Immature natural killer cell (primary cell): ENCODE data around the gene ANGEL2. TPM values are rescaled to one million over a fixed set of nuclear protein-coding genes. Genes with fewer than 3 reads are reported as not detected.

Source experiments
- DNase-seq, 3 donors: peaks; one replicate each; pipeline ENCODE4 v3.0.0; 2022; ENCODE audit warnings: mixed read lengths in 1 of 3
- H3K27ac Mint-ChIP-seq, 6 donors: one replicate each; pipeline ENCODE4 v1.8.0; 2020; ENCODE audit warnings: mixed read lengths in 6 of 6, mild to moderate bottlenecking in 5 of 6, inconsistent platforms in 4 of 6, moderate library complexity in 3 of 6
- H3K27me3 Mint-ChIP-seq, 3 donors: one replicate each; pipeline ENCODE4 v1.8.0; 2020 to 2021; ENCODE audit warnings: low read depth in 3 of 3, mild to moderate bottlenecking in 3 of 3, mixed read lengths in 3 of 3, moderate library complexity in 3 of 3, inconsistent platforms in 1 of 3
- H3K36me3 Mint-ChIP-seq, 3 donors: one replicate each; pipeline ENCODE4 v1.8.0; 2020; ENCODE audit warnings: mixed read lengths in 3 of 3, inconsistent platforms in 2 of 3, mild to moderate bottlenecking in 2 of 3
- H3K4me1 Mint-ChIP-seq, 2 donors: one replicate each; pipeline ENCODE4 v1.8.0; 2020; ENCODE audit warnings: inconsistent platforms in 2 of 2, mild to moderate bottlenecking in 2 of 2, mixed read lengths in 2 of 2, moderate library complexity in 1 of 2
- H3K4me3 Mint-ChIP-seq, 5 donors: one replicate each; pipeline ENCODE4 v1.8.0; 2020; ENCODE audit warnings: mild to moderate bottlenecking in 5 of 5, mixed read lengths in 5 of 5, inconsistent platforms in 3 of 5, moderate library complexity in 3 of 5
- H3K9me3 Mint-ChIP-seq, 6 donors: one replicate each; pipeline ENCODE4 v1.8.0; 2020; ENCODE audit warnings: mild to moderate bottlenecking in 6 of 6, mixed read lengths in 6 of 6, inconsistent platforms in 4 of 6, moderate library complexity in 3 of 6
- polyA plus RNA-seq, 3 donors: library from polyadenylated mRNA; unstranded; fragments of 300-500 nt; fragmentation: Illumina TruSeq; gene quantifications; one replicate each; pipeline ENCODE4 v1.2.3, GENCODE V29; 2021

ANGEL2 gene, protein sequence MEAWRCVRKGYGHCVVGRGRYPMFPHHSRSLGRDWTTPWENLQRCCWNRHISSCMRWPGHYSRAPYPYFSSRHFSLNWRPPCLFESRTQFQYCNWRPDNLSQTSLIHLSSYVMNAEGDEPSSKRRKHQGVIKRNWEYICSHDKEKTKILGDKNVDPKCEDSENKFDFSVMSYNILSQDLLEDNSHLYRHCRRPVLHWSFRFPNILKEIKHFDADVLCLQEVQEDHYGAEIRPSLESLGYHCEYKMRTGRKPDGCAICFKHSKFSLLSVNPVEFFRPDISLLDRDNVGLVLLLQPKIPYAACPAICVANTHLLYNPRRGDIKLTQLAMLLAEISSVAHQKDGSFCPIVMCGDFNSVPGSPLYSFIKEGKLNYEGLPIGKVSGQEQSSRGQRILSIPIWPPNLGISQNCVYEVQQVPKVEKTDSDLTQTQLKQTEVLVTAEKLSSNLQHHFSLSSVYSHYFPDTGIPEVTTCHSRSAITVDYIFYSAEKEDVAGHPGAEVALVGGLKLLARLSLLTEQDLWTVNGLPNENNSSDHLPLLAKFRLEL
- 10 to 100 TPM; 21.1 to 34.8 (median 22.8) TPM for polyA plus RNA-seq

DNA sequence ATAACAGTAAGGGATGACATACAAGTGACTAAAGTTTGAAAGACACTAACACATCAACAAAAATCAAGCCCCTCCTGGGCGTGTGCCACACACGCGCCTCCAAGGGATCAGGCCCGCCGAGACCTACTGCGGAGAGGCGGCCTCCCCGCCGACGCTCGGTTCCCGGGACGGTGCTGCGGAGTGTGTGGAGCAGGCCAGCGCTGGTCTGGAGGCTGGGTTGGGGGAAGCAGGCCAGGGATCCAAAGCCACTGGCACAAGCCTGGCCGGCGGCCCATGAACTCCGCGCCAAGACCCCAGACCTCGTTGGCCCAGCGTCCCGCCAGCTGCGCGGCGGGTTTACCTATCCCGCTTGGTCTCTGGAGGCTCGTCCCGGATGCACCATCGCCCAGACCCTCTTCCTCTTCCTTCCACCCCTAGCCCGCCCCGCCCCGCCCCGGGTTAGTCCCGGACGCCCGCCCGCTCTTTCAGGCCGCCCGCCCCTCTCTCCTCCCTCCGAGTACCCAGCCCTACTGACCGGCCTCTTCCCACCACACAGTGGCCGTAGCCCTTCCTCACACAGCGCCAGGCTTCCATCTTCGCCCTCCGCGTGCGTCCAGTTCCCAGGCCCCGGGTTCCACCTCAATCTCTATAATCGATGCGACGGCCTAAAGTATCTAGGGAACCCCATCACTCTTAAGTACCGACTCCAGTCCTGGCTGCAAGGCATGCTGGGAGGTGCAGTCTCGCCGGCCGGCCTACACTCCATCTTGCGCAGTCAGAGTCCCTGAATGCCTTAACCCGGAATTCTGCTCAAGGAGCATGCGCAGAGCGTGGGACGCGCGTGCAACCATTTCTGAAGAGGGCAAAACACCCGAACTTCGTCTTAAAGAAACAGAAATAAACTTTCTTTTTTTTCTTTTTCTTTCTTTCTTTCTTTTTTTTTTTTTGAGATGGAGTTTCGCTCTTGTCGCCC lies at the start of gene ANGEL2:
TSS of gene ANGEL2 (minus strand) at position 769 of the 952 bp plus-strand sequence. CDS start at position 573, 196 bp downstream.
- H3K4me1 Mint-ChIP-seq = peaks cover 23 to 49% of the 10 kb centered on the region in 2 donors
- peaks cover 0 to 12% (median 0%) of the 10 kb centered on the region in 3 donors for H3K36me3 Mint-ChIP-seq
- H3K27ac Mint-ChIP-seq = peak within 1 kb of the TSS; percentile 93 to 100 (median 100)
- H3K27me3 Mint-ChIP-seq = peaks cover 0 to 4% (median 2%) of the 10 kb centered on the region in 3 donors
- H3K9me3 Mint-ChIP-seq = no peaks in the 10 kb centered on the region
- peak within 1 kb of the TSS; percentile 99 to 100 (median 100) for H3K4me3 Mint-ChIP-seq
- peak; percentile 91 to 94 (median 93) for DNase-seq

DNA sequence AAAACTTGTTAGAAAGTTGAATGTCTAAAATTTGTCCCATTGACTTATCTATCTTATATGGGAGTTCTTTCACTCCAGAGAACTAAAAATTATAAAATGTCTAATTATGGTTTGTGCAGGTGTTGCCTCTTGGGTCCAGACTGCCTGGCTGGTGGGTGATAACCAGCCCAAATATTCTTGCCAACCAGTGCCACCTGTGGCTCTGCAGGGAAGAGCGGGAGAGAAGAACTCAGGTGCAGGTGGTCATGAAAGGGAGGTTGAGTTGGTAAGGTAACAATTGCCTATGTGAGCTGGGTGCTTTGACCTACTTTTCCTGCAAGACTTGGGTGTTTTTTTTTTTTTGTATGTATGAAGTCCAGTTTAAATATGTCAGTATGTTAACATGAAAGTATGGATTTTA lies 45.6 kb upstream of the ANGEL2 start:
- no peaks in the 10 kb centered on the region for H3K27me3 Mint-ChIP-seq
- no peak overlapping the region for H3K27ac Mint-ChIP-seq
- no peaks in the 10 kb centered on the region for H3K9me3 Mint-ChIP-seq
- peaks cover 0 to 4% (median 0%) of the 10 kb centered on the region in 3 donors for H3K36me3 Mint-ChIP-seq
- DNase-seq = no peak
- peaks cover 5 to 26% of the 10 kb centered on the region in 2 donors for H3K4me1 Mint-ChIP-seq
- H3K4me3 Mint-ChIP-seq = no peak overlapping the region

DNA sequence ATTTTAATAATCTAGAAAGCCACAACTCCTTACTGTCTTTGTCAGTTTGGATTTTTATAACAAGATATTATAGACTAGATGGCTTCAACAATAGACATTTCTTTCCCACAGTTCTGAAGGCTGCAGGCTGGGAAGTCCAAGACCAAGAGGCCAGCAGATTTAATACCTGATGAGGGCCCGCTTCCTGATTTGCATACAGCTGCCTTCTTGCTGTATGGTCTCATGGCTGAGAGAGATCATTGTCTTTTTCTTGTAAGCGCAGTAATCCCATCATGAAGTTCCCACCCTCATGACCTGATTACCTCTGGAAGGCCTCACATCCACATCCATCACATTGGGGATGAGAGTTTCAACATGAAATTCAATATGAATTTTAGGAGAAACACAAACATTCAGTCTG lies 45.2 kb upstream of the ANGEL2 start:
- Mint-ChIP-seq H3K27me3 (no peaks in the 10 kb centered on the region), H3K27ac (no peak overlapping the region), H3K4me1 (peaks cover 8 to 30% of the 10 kb centered on the region in 2 donors), H3K9me3 (no peaks in the 10 kb centered on the region), H3K36me3 (peaks cover 0 to 4% (median 0%) of the 10 kb centered on the region in 3 donors), H3K4me3 (no peak overlapping the region)
- no peak for DNase-seq

DNA sequence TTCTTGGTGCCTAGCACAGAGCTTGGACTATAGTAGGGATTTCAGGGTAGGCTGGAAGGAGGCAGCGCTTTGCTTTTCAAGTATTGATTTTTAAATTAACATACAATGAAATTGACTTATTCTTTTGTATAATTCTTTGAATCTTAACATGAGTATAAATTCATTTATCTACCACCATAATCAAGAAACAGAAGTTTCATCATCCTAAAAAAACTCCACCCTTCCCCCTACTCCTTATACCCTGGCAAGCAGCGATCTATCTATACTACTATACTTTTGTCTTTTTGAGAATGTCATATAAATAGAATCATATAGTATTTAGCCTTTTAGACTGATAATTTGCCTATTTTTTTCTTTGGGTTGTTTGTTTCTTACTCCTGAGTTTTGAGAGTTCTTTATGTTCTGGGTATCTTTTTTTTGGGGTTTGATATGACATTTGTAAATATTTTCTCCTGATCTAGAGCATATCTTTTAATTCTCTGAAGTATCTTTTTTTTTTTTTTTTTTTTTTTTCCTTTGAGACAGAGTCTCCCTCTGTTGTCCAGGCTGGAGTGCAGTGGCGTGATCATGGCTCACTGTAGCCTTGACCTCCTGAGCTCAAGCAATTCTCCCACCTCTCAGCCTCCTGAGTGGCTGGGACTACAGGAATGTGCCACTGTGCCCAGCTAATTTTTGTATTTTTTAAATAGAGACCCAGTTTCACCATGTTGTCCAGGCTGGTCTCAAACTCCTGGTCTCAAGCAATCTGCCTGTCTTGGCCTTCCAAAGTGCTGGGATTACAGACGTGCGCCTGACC lies 41.8 kb upstream of the ANGEL2 start:
- no peaks in the 10 kb centered on the region for H3K27me3 Mint-ChIP-seq

DNA sequence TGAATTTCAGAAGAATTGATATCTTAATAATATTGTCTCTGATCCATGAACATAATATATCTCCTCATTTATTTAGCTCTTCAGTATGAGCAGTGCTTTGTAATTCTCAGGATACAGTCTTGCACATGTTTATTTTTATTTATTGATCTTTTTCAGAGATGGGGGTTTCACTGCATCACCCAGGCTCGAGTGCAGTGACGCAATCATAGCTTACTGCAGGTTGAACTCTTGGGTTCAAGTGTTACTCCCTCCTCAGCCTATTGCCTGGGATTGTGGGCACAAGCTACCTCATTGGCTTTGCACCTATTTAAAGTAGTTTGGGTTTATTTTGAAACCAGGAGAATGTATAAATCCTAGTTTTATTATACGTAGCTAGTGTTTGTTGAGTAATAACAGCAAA lies 40.1 kb upstream of the ANGEL2 start:
- peaks cover 32 to 55% of the 10 kb centered on the region in 2 donors for H3K4me1 Mint-ChIP-seq
- H3K27me3 Mint-ChIP-seq = peaks cover 0 to 4% (median under 1%) of the 10 kb centered on the region in 3 donors
- no peak overlapping the region for H3K27ac Mint-ChIP-seq
- H3K9me3 Mint-ChIP-seq = no peaks in the 10 kb centered on the region
- no peak overlapping the region for H3K4me3 Mint-ChIP-seq
- DNase-seq = no peak
- H3K36me3 Mint-ChIP-seq = peaks cover 0 to 8% (median 0%) of the 10 kb centered on the region in 3 donors

More for the DNA sequence above, 41.8 kb upstream of the ANGEL2 start:
- DNase-seq = no peak
- no peak overlapping the region for H3K27ac Mint-ChIP-seq
- no peak overlapping the region for H3K4me3 Mint-ChIP-seq
- no peaks in the 10 kb centered on the region for H3K9me3 Mint-ChIP-seq
- H3K36me3 Mint-ChIP-seq = peaks cover 0 to 7% (median 0%) of the 10 kb centered on the region in 3 donors
- peaks cover 24 to 50% of the 10 kb centered on the region in 2 donors for H3K4me1 Mint-ChIP-seq

DNA sequence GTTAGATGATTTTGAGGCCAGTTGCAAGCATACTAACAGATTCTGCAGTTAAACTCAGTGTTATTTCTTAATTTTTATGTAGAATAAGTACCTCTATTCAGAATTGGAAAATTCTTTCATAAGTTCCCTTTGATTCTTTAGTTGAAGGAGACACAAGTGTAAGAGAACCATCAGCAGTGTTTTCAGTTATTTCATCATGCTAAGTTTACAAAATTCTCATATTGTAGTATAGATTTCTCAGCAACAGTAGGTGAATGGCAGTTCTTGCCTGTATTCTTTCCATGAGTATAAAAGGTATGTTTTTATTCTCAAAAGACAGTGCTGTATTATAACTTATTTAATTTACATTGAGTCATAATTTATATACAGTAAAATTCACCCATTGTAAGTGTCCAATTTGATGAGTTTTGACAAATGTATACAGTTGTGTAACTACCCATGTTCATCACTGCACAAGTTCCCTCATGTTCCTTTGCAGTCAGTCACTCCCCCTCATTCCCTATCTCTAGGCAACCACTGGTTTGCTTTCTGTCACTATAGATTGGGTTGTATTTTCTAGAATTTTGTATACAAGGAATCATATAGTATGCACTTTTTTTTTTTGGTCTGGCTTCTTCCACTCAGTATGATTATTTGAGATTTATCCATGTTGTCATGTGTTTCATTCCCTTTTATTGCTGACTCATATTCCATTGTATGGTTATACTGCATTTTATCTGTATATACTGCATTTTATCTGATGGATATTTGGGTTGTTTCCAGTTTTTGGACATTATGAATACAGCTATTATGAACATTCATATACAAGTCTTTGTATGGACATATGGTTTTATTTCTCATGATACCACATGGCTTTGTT lies 39.3 kb upstream of the ANGEL2 start:
- Mint-ChIP-seq H3K27me3 (peaks cover 0 to 6% (median 3%) of the 10 kb centered on the region in 3 donors), H3K9me3 (peaks cover 0 to 5% (median 0%) of the 10 kb centered on the region in 6 donors), H3K27ac (no peak overlapping the region), H3K4me1 (peaks cover 40 to 62% of the 10 kb centered on the region in 2 donors), H3K36me3 (peaks cover 0 to 9% (median 0%) of the 10 kb centered on the region in 3 donors), H3K4me3 (no peak overlapping the region)
- no peak for DNase-seq

DNA sequence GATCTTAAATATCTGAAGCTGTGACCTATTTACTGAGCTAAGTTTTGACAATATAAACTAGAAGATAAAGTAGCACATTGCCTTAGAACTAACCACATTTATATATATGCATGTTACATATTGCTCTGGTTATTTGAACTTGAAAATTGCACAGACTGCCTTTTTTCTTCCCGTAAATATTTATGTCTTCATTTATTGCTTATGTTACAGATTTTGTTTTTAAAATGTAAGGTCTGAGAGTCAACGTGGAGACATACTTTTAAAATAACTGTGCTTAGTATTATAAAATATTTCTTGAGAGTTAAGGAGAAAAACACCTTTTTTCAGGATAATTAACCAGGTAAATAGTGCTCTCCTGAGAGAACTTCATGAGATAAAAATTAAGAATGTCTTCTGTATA lies 38.5 kb upstream of the ANGEL2 start:
- Mint-ChIP-seq H3K27ac (no peak overlapping the region), H3K36me3 (peaks cover 0 to 7% (median 0%) of the 10 kb centered on the region in 3 donors), H3K4me3 (no peak overlapping the region), H3K4me1 (peaks cover 40 to 63% of the 10 kb centered on the region in 2 donors), H3K9me3 (peaks cover 0 to 5% (median 0%) of the 10 kb centered on the region in 6 donors), H3K27me3 (peaks cover 3 to 9% (median 6%) of the 10 kb centered on the region in 3 donors)
- no peak for DNase-seq

DNA sequence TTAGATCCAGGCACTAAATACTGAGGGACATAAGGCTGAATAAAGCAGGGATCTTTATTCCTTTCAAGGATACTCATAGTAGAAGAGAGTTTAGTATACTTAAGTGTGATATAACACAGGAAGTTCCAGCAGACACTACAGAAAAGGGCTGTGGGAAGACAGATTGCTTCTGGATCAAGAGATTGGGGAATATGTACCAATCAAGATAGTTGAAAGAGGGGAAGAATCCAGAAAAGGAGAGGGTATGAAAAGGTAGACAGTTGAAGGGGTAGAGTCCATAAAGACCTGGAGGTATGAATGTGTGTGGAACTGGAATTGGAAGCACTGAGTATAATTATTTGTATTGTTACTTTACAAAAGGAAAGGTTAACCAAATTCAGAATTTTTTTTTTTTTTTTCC lies 37.8 kb upstream of the ANGEL2 start:
- H3K9me3 Mint-ChIP-seq = peaks cover 0 to 7% (median 0%) of the 10 kb centered on the region in 6 donors
- H3K27me3 Mint-ChIP-seq = peaks cover 4 to 10% (median 6%) of the 10 kb centered on the region in 3 donors
- peak overlapping the region in 2 of 6 donors; percentile 8 to 69 for H3K27ac Mint-ChIP-seq
- H3K36me3 Mint-ChIP-seq = peaks cover 0 to 9% (median 0%) of the 10 kb centered on the region in 3 donors
- no peak for DNase-seq
- peaks cover 39 to 62% of the 10 kb centered on the region in 2 donors for H3K4me1 Mint-ChIP-seq
- no peak overlapping the region for H3K4me3 Mint-ChIP-seq

DNA sequence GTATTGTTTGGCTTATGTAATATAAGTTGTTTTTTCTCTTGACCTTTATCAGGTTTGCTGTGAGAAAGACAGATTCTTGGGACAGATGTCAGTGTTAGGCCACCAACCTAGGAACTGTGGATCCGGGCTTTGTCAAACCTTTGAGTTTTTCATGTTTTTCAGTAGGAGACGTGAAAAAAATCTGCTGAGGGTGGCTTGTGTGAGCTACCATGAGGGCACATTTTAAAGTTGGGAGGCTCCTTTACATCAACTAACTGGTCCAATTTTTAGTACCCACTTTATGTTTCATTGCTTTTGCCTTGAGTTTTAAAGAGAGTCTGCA lies 36.2 kb upstream of the ANGEL2 start:
- peak overlapping the region; percentile 89 to 98 (median 94) for H3K27ac Mint-ChIP-seq
- H3K4me1 Mint-ChIP-seq = peaks cover 39 to 51% of the 10 kb centered on the region in 2 donors
- H3K9me3 Mint-ChIP-seq = peaks cover 0 to 7% (median 0%) of the 10 kb centered on the region in 6 donors
- peak overlapping the region; percentile 93 to 100 (median 97) for H3K4me3 Mint-ChIP-seq
- H3K36me3 Mint-ChIP-seq = peaks cover 0 to 9% (median 0%) of the 10 kb centered on the region in 3 donors
- H3K27me3 Mint-ChIP-seq = peaks cover 4 to 10% (median 6%) of the 10 kb centered on the region in 3 donors
- no peak for DNase-seq

DNA sequence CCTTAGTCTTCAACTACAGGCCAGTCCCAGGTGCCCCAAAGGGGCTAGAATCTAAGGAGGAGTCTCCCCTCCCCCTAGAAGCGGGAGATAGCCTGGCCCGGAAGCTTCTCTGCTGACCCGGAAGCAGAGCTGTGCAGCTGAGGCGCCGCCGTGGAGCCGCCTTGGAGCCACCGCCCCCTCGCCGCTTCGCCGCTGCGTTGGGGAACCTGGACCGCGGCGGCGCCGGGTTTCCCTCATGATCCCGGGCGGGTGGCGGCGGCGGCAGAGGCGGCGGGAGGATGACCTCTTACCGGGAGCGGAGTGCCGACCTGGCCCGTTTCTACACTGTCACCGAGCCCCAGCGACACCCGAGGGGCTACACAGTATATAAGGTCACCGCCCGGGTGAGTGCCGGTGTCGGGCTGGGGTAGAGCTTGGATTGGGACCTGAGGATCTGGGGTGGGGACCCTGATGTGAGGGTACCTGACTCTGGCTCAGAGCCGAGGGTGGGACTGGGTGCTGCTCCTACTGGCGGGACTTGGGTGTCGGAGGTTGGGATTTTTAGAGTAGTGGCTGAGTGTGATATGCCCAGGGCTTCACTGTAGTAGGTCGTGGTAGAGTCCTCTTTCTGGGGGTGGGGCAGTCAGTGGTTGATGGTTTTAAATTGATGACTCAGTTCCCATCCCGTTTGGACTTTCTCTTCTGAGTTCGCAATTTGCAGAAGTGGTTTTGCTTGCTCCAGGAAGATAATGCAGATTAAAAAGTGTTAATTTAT lies 35.6 kb upstream of the ANGEL2 start, which contains the start of gene RPS6KC1:
TSS of gene RPS6KC1 (plus strand) at position 115 of the 754 bp plus-strand sequence. CDS start at position 279, 164 bp downstream.
- H3K9me3 Mint-ChIP-seq = peaks cover 0 to 7% (median 0%) of the 10 kb centered on the region in 6 donors
- DNase-seq = peak; percentile 76 to 78 (median 78)
- H3K36me3 Mint-ChIP-seq = peaks cover 0 to 9% (median 0%) of the 10 kb centered on the region in 3 donors
- peak within 1 kb of the TSS; percentile 93 to 100 (median 97) for H3K4me3 Mint-ChIP-seq
- H3K27me3 Mint-ChIP-seq = peaks cover 4 to 10% (median 6%) of the 10 kb centered on the region in 3 donors
- H3K4me1 Mint-ChIP-seq = peaks cover 39 to 46% of the 10 kb centered on the region in 2 donors
- peak within 1 kb of the TSS; percentile 91 to 98 (median 98) for H3K27ac Mint-ChIP-seq

DNA sequence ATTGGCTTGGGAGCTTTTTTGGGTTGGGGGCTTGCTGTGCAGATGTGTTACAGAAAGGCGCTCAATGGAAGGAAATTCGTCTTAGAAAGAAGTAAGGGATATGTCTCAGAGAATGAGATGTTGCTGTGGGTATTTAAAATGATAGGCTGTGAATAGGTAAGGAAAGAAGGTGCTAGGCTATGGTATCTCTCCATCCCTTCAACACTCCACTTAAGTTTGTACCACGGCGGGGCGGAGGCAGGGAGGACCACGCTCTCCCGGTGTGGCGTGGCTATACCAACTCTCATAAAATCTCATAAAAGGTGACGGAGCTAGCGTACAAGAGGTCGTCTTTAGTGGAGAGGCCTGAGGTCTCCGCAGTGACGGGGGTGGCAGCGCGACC lies 35.1 kb upstream of the ANGEL2 start:
- H3K27ac Mint-ChIP-seq = peak overlapping the region; percentile 91 to 98 (median 98)
- H3K9me3 Mint-ChIP-seq = peaks cover 0 to 7% (median 0%) of the 10 kb centered on the region in 6 donors
- H3K27me3 Mint-ChIP-seq = peaks cover 4 to 10% (median 6%) of the 10 kb centered on the region in 3 donors
- peak overlapping the region; percentile 93 to 100 (median 97) for H3K4me3 Mint-ChIP-seq
- H3K4me1 Mint-ChIP-seq = peaks cover 35 to 41% of the 10 kb centered on the region in 2 donors
- peaks cover 0 to 9% (median 0%) of the 10 kb centered on the region in 3 donors for H3K36me3 Mint-ChIP-seq
- no peak for DNase-seq
